ENCODE measurements around the gene EXOC6B. TPM values are rescaled to one million over a fixed set of nuclear protein-coding genes. Genes with fewer than 3 reads are reported as not detected.

EXOC6B gene
- total RNA-seq, 1 experiment from 2014 or later, result 40.1 TPM

- Histone ChIP-seq H3K4ac (ENCODE audit: low read depth, low read length) (no peak overlapping the region), H2BK15ac (ENCODE audit: low read depth, low read length) (no peak overlapping the region), H2AK5ac (ENCODE audit: insufficient read length, low read length) (no peak overlapping the region), H3T11ph (ENCODE audit: low read length) (no peak overlapping the region), H3K4me1 (ENCODE audit: insufficient read depth, low read length) (no peaks in the 10 kb centered on the region; the same call in 1 of the 2 replicates), H3K23ac (ENCODE audit: insufficient read length, low read depth, low read length) (no peak overlapping the region), H3K14ac (ENCODE audit: insufficient read depth, low read length) (no peak overlapping the region), H3K27ac (ENCODE audit: insufficient read length, low read depth, low read length) (no peak overlapping the region), H2BK20ac (ENCODE audit: low read depth, low read length, poor library complexity, severe bottlenecking) (no peak overlapping the region), H3K18ac (ENCODE audit: insufficient read length, low read depth, low read length) (no peak overlapping the region), H4K8ac (replicated peaks; ENCODE audit: insufficient read length, low read depth, low read length) (no peak overlapping the region), H2BK12ac (ENCODE audit: insufficient read length, low read depth, low read length) (no peak overlapping the region), H3K23me2 (ENCODE audit: insufficient read length, low read depth, low read length, poor library complexity, severe bottlenecking) (no peaks in the 10 kb centered on the region), H2BK120ac (ENCODE audit: low read depth, low read length, poor library complexity, severe bottlenecking) (no peak overlapping the region), H4K91ac (ENCODE audit: insufficient read length, low read depth, low read length) (no peak overlapping the region), H2BK5ac (ENCODE audit: insufficient read length, low read length) (no peak overlapping the region), H3K9ac (ENCODE audit: extremely low read depth, insufficient read length, low read length) (no peak overlapping the region), H3K9me3 (ENCODE audit: control insufficient read depth, low read depth, low read length) (no peaks in the 10 kb centered on the region), H3K56ac (ENCODE audit: insufficient read length, low read depth, low read length) (no peak overlapping the region), H3K79me2 (ENCODE audit: insufficient read depth, low read length) (no peaks in the 10 kb centered on the region), H3K27me3 (ENCODE audit: insufficient read depth, low read length) (no peaks in the 10 kb centered on the region; the same call in 1 of the 2 replicates), H2AFZ (ENCODE audit: low read length) (no peak overlapping the region), H3K4me2 (ENCODE audit: insufficient read depth, insufficient read length, low read length) (no peak overlapping the region), H3K79me1 (ENCODE audit: insufficient read depth, low read depth, low read length, poor library complexity, severe bottlenecking) (no peaks in the 10 kb centered on the region), H4K5ac (ENCODE audit: insufficient read length, low read depth, low read length) (no peak overlapping the region), H4K20me1 (ENCODE audit: control insufficient read depth, insufficient read depth, insufficient read length) (no peaks in the 10 kb centered on the region)
- no peaks in the 10 kb centered on the region for H3K36me3 Mint-ChIP-seq (ENCODE audit: insufficient read depth in 1 of 3, low read depth in 3 of 3)
- no peak overlapping the region for H3K27ac Mint-ChIP-seq
- no peaks in the 10 kb centered on the region; a peak in 2 of 5 replicates for H3K9me3 Mint-ChIP-seq
- no peak for DNase-seq
- no peak overlapping the region for H3K4me3 Mint-ChIP-seq
- WGBS (ENCODE audit: extremely low coverage, insufficient read length, low lambda C conversion rate), result no CpG with 5 or more reads among the region's 11 CpGs
- H3K27me3 Mint-ChIP-seq (ENCODE audit: low read depth), result peaks cover 17% of the 10 kb centered on the region
- H3K4me1 Mint-ChIP-seq, result peaks cover 17 to 32% of the 10 kb centered on the region in 2 experiments
- no peak for TF ChIP-seq CTCF (conservative IDR thresholded peaks at IDR 0.05)
Measured at GRCh38 chr2:72133721-72134407, 692.0 kb downstream of the EXOC6B start.
